HCT116 (cell line): ENCODE results near the gene MAU2. TPM values are rescaled to one million over a fixed set of nuclear protein-coding genes. Genes with fewer than 3 reads are reported as not detected.

ENCODE experiments used
- ATAC-seq: fragments of 200-7000 bp; cut with Tn5 transposase; 2 replicates; pipeline ENCODE4 v1.9.1; 2020; ENCODE audit warnings: mild to moderate bottlenecking, moderate library complexity
- BruUV-seq: library from RNA; stranded (reverse); fragments of 400-500 nt; replicated peaks from 2 replicates; lab custom pipeline; 2021; lab: Mats Ljungman, UMichigan
- CTCF ChIA-PET: fragments of 300-600 bp; sonication (Branson Sonifier 250); formaldehyde crosslinking; loops from one replicate; lab custom pipeline; 2021; ENCODE audit warnings: antibody characterized with exemption; lab: Charles Lee
- POLR2A ChIA-PET: fragments of 300-600, 350-600 bp; sonication (Branson Sonifier 250); formaldehyde crosslinking; loops from one replicate; lab custom pipeline; 2021; ENCODE audit warnings: antibody characterized with exemption; lab: Charles Lee
- RAD21 ChIA-PET, 2 experiments: fragments of 300-600 bp; sonication (Branson Sonifier 250); formaldehyde crosslinking; loops; one replicate each; lab custom pipeline; 2023; ENCODE audit warnings: low total read pairs in 2 of 2; ENCODE audit not compliant: uncharacterized antibody in 2 of 2, unreplicated experiment in 2 of 2, low non-redundant PET in 1 of 2; lab: Charles Lee
- DNase-seq: peaks from one replicate; pipeline ENCODE4 v3.0.0-alpha.2; 2010; ENCODE audit warnings: low read depth, low spot score
- H2AFZ ChIP-seq: fragments of 200-600 bp; shearing (Covaris generic), sonication (generic); 2 replicates; pipeline ENCODE4 v1.6.1; 2017; ENCODE audit warnings: low read depth, mixed run types, mixed read lengths, antibody characterized with exemption, low read length; ENCODE audit not compliant: poor library complexity, severe bottlenecking
- H3K27ac ChIP-seq: 2 replicates; pipeline ENCODE4 v1.5.1; 2012; ENCODE audit warnings: low read depth, low read length
- H3K27me3 ChIP-seq: fragments of 200-600 bp; sonication (generic); 2 replicates; pipeline ENCODE4 v1.6.1; 2016; ENCODE audit warnings: mixed run types, low read length, mixed read lengths; ENCODE audit not compliant: insufficient read depth
- H3K36me3 ChIP-seq, 2 experiments: fragments of 200-500 bp in 1 of 2; fragments of 200-600 bp in 1 of 2; sonication (Bioruptor generic) in 1 of 2; sonication (generic) in 1 of 2; 2 replicates each; pipeline versions ENCODE4 v1.5.1 to v1.6.1; 2014 to 2016; ENCODE audit warnings: low read length in 2 of 2, inconsistent platforms in 1 of 2, mixed read lengths in 1 of 2, mixed run types in 1 of 2; ENCODE audit not compliant: insufficient read depth in 2 of 2, control insufficient read depth in 1 of 2
- H3K4me1 ChIP-seq, 2 experiments: fragments of 200-600 bp in 1 of 2; sonication (generic) in 1 of 2; 2 replicates each; pipeline versions ENCODE4 v1.5.1 to v1.6.1; 2012 to 2017; ENCODE audit warnings: low read length in 2 of 2, inconsistent platforms in 1 of 2, mild to moderate bottlenecking in 1 of 2, mixed read lengths in 1 of 2, mixed run types in 1 of 2, moderate library complexity in 1 of 2; ENCODE audit not compliant: insufficient read depth in 2 of 2, control insufficient read depth in 1 of 2
- H3K4me2 ChIP-seq: fragments of 200-600 bp; sonication (generic); 2 replicates; pipeline ENCODE4 v1.6.1; 2017; ENCODE audit warnings: mixed run types, low read length, mixed read lengths
- H3K4me3 ChIP-seq, 2 experiments: fragments of 200-600 bp in 1 of 2; sonication (generic) in 1 of 2; replicated peaks in 1 of 2; 2 replicates each; pipeline ENCODE4 v1.5.1; 2011 to 2016; ENCODE audit warnings: low read length in 2 of 2, control low read depth in 1 of 2, low read depth in 1 of 2, mild to moderate bottlenecking in 1 of 2, mixed read lengths in 1 of 2, mixed run types in 1 of 2
- H3K79me2 ChIP-seq: fragments of 200-600 bp; sonication (generic); 2 replicates; pipeline ENCODE4 v1.6.1; 2017; ENCODE audit warnings: mild to moderate bottlenecking, mixed run types, low read length, moderate library complexity, mixed read lengths; ENCODE audit not compliant: insufficient read depth
- H3K9ac ChIP-seq: fragments of 200-600 bp; sonication (generic); 2 replicates; pipeline ENCODE4 v1.6.1; 2016; ENCODE audit warnings: low read length, mixed read lengths
- H3K9me2 ChIP-seq: fragments of 200-600 bp; sonication (generic), shearing (Covaris generic); 2 replicates; pipeline ENCODE4 v1.6.1; 2017; ENCODE audit warnings: mixed run types, mild to moderate bottlenecking, moderate library complexity; ENCODE audit not compliant: insufficient read depth
- H3K9me3 ChIP-seq, 2 experiments: fragments of 200-500 bp in 1 of 2; fragments of 200-600 bp in 1 of 2; sonication (Bioruptor generic) in 1 of 2; sonication (generic) in 1 of 2; 2 replicates each; pipeline ENCODE4 v1.6.1; 2014 to 2017; ENCODE audit warnings: low read length in 2 of 2, mixed read lengths in 2 of 2, inconsistent platforms in 1 of 2, low read depth in 1 of 2, mild to moderate bottlenecking in 1 of 2, mixed run types in 1 of 2, moderate library complexity in 1 of 2; ENCODE audit not compliant: control insufficient read depth in 1 of 2, insufficient read depth in 1 of 2
- H4K20me1 ChIP-seq: fragments of 200-600 bp; sonication (generic), shearing (Covaris generic); 2 replicates; pipeline ENCODE4 v1.6.1; 2017; ENCODE audit warnings: mixed run types, mild to moderate bottlenecking, moderate library complexity; ENCODE audit not compliant: insufficient read depth
- CBX3 ChIP-seq: IDR thresholded peaks from 2 replicates; pipeline ENCODE4 v1.6.1; 2012; ENCODE audit warnings: low read depth
- CEBPB ChIP-seq: IDR thresholded peaks from 2 replicates; pipeline ENCODE4 v1.6.1; 2012; ENCODE audit warnings: low read depth
- CTCF ChIP-seq, 3 experiments: fragments of 200-600 bp in 1 of 3; sonication (generic) in 1 of 3; IDR thresholded peaks in 2 of 3; conservative IDR thresholded peaks in 1 of 3; 2 replicates each; pipeline ENCODE4 v1.5.1; 2012 to 2017; ENCODE audit warnings: low read depth in 2 of 3, low read length in 2 of 3, antibody characterized with exemption in 1 of 3, borderline replicate concordance in 1 of 3, control low read depth in 1 of 3, mild to moderate bottlenecking in 1 of 3, mixed read lengths in 1 of 3, mixed run types in 1 of 3, moderate library complexity in 1 of 3; ENCODE audit not compliant: insufficient read depth in 1 of 3
- ELF1 ChIP-seq: IDR thresholded peaks from 2 replicates; pipeline ENCODE4 v1.6.1; 2012; ENCODE audit warnings: low read depth, borderline replicate concordance
- EZH2 ChIP-seq: fragments of 200-600 bp; sonication (generic); IDR thresholded peaks from 2 replicates; pipeline ENCODE4 v1.6.1; 2017; ENCODE audit warnings: antibody characterized with exemption, mixed run types
- JUND ChIP-seq: IDR thresholded peaks from 2 replicates; pipeline ENCODE4 v1.6.1; 2012
- POLR2A ChIP-seq: IDR thresholded peaks from 2 replicates; pipeline ENCODE4 v1.7.0; 2011; ENCODE audit warnings: borderline replicate concordance; ENCODE audit not compliant: insufficient read depth, insufficient read length; ENCODE audit errors: extremely low read depth
- POLR2AphosphoS5 ChIP-seq: IDR thresholded peaks from 2 replicates; pipeline ENCODE4 v1.6.1; 2011; ENCODE audit warnings: mild to moderate bottlenecking, low read depth, low read length, moderate library complexity
- RAD21 ChIP-seq: IDR thresholded peaks from 2 replicates; pipeline ENCODE4 v1.6.1; 2012; ENCODE audit warnings: low read depth, mild to moderate bottlenecking
- SIN3A ChIP-seq: IDR thresholded peaks from 2 replicates; pipeline ENCODE4 v1.6.1; 2012; ENCODE audit warnings: low read depth
- TCF7L2 ChIP-seq: IDR thresholded peaks from 2 replicates; pipeline ENCODE4 v1.7.0; 2011; ENCODE audit warnings: borderline replicate concordance, inconsistent platforms; ENCODE audit not compliant: insufficient read depth, insufficient read length; ENCODE audit errors: extremely low read depth
- ZFX ChIP-seq: fragments of 450-650 bp; IDR thresholded peaks from 2 replicates; pipeline ENCODE4 v1.6.1; 2017
- intact Hi-C: fragments of 100-400 bp; cut with micrococcal nuclease; formaldehyde crosslinking; loops from 2 replicates; pipeline ENCODE4 v1.10.0; 2022
- total RNA-seq: library from RNA; stranded (reverse); gene quantifications from one replicate; pipeline ENCODE4 v1.2.1, GENCODE V29; 2021; ENCODE audit not compliant: unreplicated experiment

The MAU2 gene
- total RNA-seq, 1 experiment from 2014 or later = 36.2 TPM

- POLR2A ChIA-PET = no interaction called here
- peaks cover 27 to 31% of the 10 kb centered on the region in 2 experiments for H3K36me3 ChIP-seq
- H3K27ac ChIP-seq = no peak overlapping the region
- H3K9me2 ChIP-seq = no peaks in the 10 kb centered on the region
- H3K4me3 ChIP-seq = no peak overlapping the region
- no peaks in the 10 kb centered on the region for H3K79me2 ChIP-seq
- DNase-seq (no peak), ATAC-seq (no peak)
- no peaks in the 10 kb centered on the region for H3K4me1 ChIP-seq
- no peak overlapping the region for H3K4me2 ChIP-seq
- no peak overlapping the region for H2AFZ ChIP-seq
- H3K9ac ChIP-seq = no peak overlapping the region
- intact Hi-C loops = no loop called here
- no peaks in the 10 kb centered on the region for H3K9me3 ChIP-seq
- TF ChIP-seq POLR2A = no peak
- TF ChIP-seq, all 23 proteins: peak for 0
- Histone ChIP-seq H3K27me3 (no peaks in the 10 kb centered on the region), H4K20me1 (no peaks in the 10 kb centered on the region)
- ChIA-PET RAD21 (no interaction called here), CTCF (no interaction called here)
- no TSS peak for BruUV-seq
Measured at GRCh38 chr19:19303411-19303810, 17.2 kb upstream of the MAU2 start.

GRCh38 chr19:19304186-19304965 lies 16.3 kb upstream of the MAU2 start:
- ChIA-PET CTCF (interaction anchor here (0.6 kb wide), 1 partner anchor 13 kb away, joined by 3 read pairs; no protein-coding TSS in a partner anchor), RAD21 (no interaction called here)
- Histone ChIP-seq H3K4me1 (no peaks in the 10 kb centered on the region), H2AFZ (no peak overlapping the region), H3K9me2 (no peaks in the 10 kb centered on the region), H3K9me3 (no peaks in the 10 kb centered on the region), H4K20me1 (no peaks in the 10 kb centered on the region), H3K27ac (no peak overlapping the region)
- no peak for DNase-seq
- intact Hi-C loops = no loop called here
- no peak for ATAC-seq
- TF ChIP-seq POLR2AphosphoS5 (no peak), POLR2A (no peak), JUND (no peak), EZH2 (no peak), CBX3 (no peak), SIN3A (no peak), CTCF (IDR thresholded peaks at IDR 0.05 in 2 of 3, conservative IDR thresholded peaks at IDR 0.05 in 1 of 3; ENCODE audit: borderline replicate concordance in 1 of 3, insufficient read depth in 1 of 3, low read depth in 2 of 3, low read length in 2 of 3) (no peak), ZFX (no peak), ELF1 (no peak), TCF7L2 (no peak), RAD21 (no peak), CEBPB (no peak)
- TF ChIP-seq, all 23 proteins: peak for 0
- H3K4me3 ChIP-seq = no peak overlapping the region
- peaks cover 29 to 35% of the 10 kb centered on the region in 2 experiments for H3K36me3 ChIP-seq
- BruUV-seq = no TSS peak
- no peak overlapping the region for H3K4me2 ChIP-seq
- POLR2A ChIA-PET = no interaction called here
- H3K79me2 ChIP-seq = no peaks in the 10 kb centered on the region
- no peaks in the 10 kb centered on the region for H3K27me3 ChIP-seq
- H3K9ac ChIP-seq = no peak overlapping the region
